HCT116 (cell line): ENCODE results near the gene CACNA2D3. TPM values are rescaled to one million over a fixed set of nuclear protein-coding genes. Genes with fewer than 3 reads are reported as not detected.

Source experiments
- ATAC-seq: fragments of 200-7000 bp; cut with Tn5 transposase; 2 replicates; pipeline ENCODE4 v1.9.1; 2020; ENCODE audit warnings: mild to moderate bottlenecking, moderate library complexity
- BruUV-seq: library from RNA; stranded (reverse); fragments of 400-500 nt; replicated peaks from 2 replicates; lab custom pipeline; 2021; lab: Mats Ljungman, UMichigan
- CTCF ChIA-PET: fragments of 300-600 bp; sonication (Branson Sonifier 250); formaldehyde crosslinking; loops from one replicate; lab custom pipeline; 2021; ENCODE audit warnings: antibody characterized with exemption; lab: Charles Lee
- POLR2A ChIA-PET: fragments of 300-600, 350-600 bp; sonication (Branson Sonifier 250); formaldehyde crosslinking; loops from one replicate; lab custom pipeline; 2021; ENCODE audit warnings: antibody characterized with exemption; lab: Charles Lee
- RAD21 ChIA-PET, 2 experiments: fragments of 300-600 bp; sonication (Branson Sonifier 250); formaldehyde crosslinking; loops; one replicate each; lab custom pipeline; 2023; ENCODE audit warnings: low total read pairs in 2 of 2; ENCODE audit not compliant: uncharacterized antibody in 2 of 2, unreplicated experiment in 2 of 2, low non-redundant PET in 1 of 2; lab: Charles Lee
- DNase-seq: peaks from one replicate; pipeline ENCODE4 v3.0.0-alpha.2; 2010; ENCODE audit warnings: low read depth, low spot score
- H2AFZ ChIP-seq: fragments of 200-600 bp; shearing (Covaris generic), sonication (generic); 2 replicates; pipeline ENCODE4 v1.6.1; 2017; ENCODE audit warnings: low read depth, mixed run types, mixed read lengths, antibody characterized with exemption, low read length; ENCODE audit not compliant: poor library complexity, severe bottlenecking
- H3K27ac ChIP-seq: 2 replicates; pipeline ENCODE4 v1.5.1; 2012; ENCODE audit warnings: low read depth, low read length
- H3K27me3 ChIP-seq: fragments of 200-600 bp; sonication (generic); 2 replicates; pipeline ENCODE4 v1.6.1; 2016; ENCODE audit warnings: mixed run types, low read length, mixed read lengths; ENCODE audit not compliant: insufficient read depth
- H3K36me3 ChIP-seq, 2 experiments: fragments of 200-500 bp in 1 of 2; fragments of 200-600 bp in 1 of 2; sonication (Bioruptor generic) in 1 of 2; sonication (generic) in 1 of 2; 2 replicates each; pipeline versions ENCODE4 v1.5.1 to v1.6.1; 2014 to 2016; ENCODE audit warnings: low read length in 2 of 2, inconsistent platforms in 1 of 2, mixed read lengths in 1 of 2, mixed run types in 1 of 2; ENCODE audit not compliant: insufficient read depth in 2 of 2, control insufficient read depth in 1 of 2
- H3K4me1 ChIP-seq, 2 experiments: fragments of 200-600 bp in 1 of 2; sonication (generic) in 1 of 2; 2 replicates each; pipeline versions ENCODE4 v1.5.1 to v1.6.1; 2012 to 2017; ENCODE audit warnings: low read length in 2 of 2, inconsistent platforms in 1 of 2, mild to moderate bottlenecking in 1 of 2, mixed read lengths in 1 of 2, mixed run types in 1 of 2, moderate library complexity in 1 of 2; ENCODE audit not compliant: insufficient read depth in 2 of 2, control insufficient read depth in 1 of 2
- H3K4me2 ChIP-seq: fragments of 200-600 bp; sonication (generic); 2 replicates; pipeline ENCODE4 v1.6.1; 2017; ENCODE audit warnings: mixed run types, low read length, mixed read lengths
- H3K4me3 ChIP-seq, 2 experiments: fragments of 200-600 bp in 1 of 2; sonication (generic) in 1 of 2; replicated peaks in 1 of 2; 2 replicates each; pipeline ENCODE4 v1.5.1; 2011 to 2016; ENCODE audit warnings: low read length in 2 of 2, control low read depth in 1 of 2, low read depth in 1 of 2, mild to moderate bottlenecking in 1 of 2, mixed read lengths in 1 of 2, mixed run types in 1 of 2
- H3K79me2 ChIP-seq: fragments of 200-600 bp; sonication (generic); 2 replicates; pipeline ENCODE4 v1.6.1; 2017; ENCODE audit warnings: mild to moderate bottlenecking, mixed run types, low read length, moderate library complexity, mixed read lengths; ENCODE audit not compliant: insufficient read depth
- H3K9ac ChIP-seq: fragments of 200-600 bp; sonication (generic); 2 replicates; pipeline ENCODE4 v1.6.1; 2016; ENCODE audit warnings: low read length, mixed read lengths
- H3K9me2 ChIP-seq: fragments of 200-600 bp; sonication (generic), shearing (Covaris generic); 2 replicates; pipeline ENCODE4 v1.6.1; 2017; ENCODE audit warnings: mixed run types, mild to moderate bottlenecking, moderate library complexity; ENCODE audit not compliant: insufficient read depth
- H3K9me3 ChIP-seq, 2 experiments: fragments of 200-500 bp in 1 of 2; fragments of 200-600 bp in 1 of 2; sonication (Bioruptor generic) in 1 of 2; sonication (generic) in 1 of 2; 2 replicates each; pipeline ENCODE4 v1.6.1; 2014 to 2017; ENCODE audit warnings: low read length in 2 of 2, mixed read lengths in 2 of 2, inconsistent platforms in 1 of 2, low read depth in 1 of 2, mild to moderate bottlenecking in 1 of 2, mixed run types in 1 of 2, moderate library complexity in 1 of 2; ENCODE audit not compliant: control insufficient read depth in 1 of 2, insufficient read depth in 1 of 2
- H4K20me1 ChIP-seq: fragments of 200-600 bp; sonication (generic), shearing (Covaris generic); 2 replicates; pipeline ENCODE4 v1.6.1; 2017; ENCODE audit warnings: mixed run types, mild to moderate bottlenecking, moderate library complexity; ENCODE audit not compliant: insufficient read depth
- ATF3 ChIP-seq: IDR thresholded peaks from 2 replicates; pipeline ENCODE4 v1.6.1; 2012
- CEBPB ChIP-seq: IDR thresholded peaks from 2 replicates; pipeline ENCODE4 v1.6.1; 2012; ENCODE audit warnings: low read depth
- EGR1 ChIP-seq: IDR thresholded peaks from 2 replicates; pipeline ENCODE4 v1.6.1; 2012; ENCODE audit warnings: low read depth
- FOSL1 ChIP-seq: IDR thresholded peaks from 2 replicates; pipeline ENCODE4 v1.6.1; 2012; ENCODE audit warnings: low read depth
- MAX ChIP-seq: IDR thresholded peaks from 2 replicates; pipeline ENCODE4 v1.6.1; 2012
- POLR2A ChIP-seq: IDR thresholded peaks from 2 replicates; pipeline ENCODE4 v1.7.0; 2011; ENCODE audit warnings: borderline replicate concordance; ENCODE audit not compliant: insufficient read depth, insufficient read length; ENCODE audit errors: extremely low read depth
- REST ChIP-seq: IDR thresholded peaks from 2 replicates; pipeline ENCODE4 v1.6.1; 2012; ENCODE audit warnings: low read depth
- SIN3A ChIP-seq: IDR thresholded peaks from 2 replicates; pipeline ENCODE4 v1.6.1; 2012; ENCODE audit warnings: low read depth
- SP1 ChIP-seq: IDR thresholded peaks from 2 replicates; pipeline ENCODE4 v1.6.1; 2012; ENCODE audit warnings: low read depth
- ZBTB33 ChIP-seq: IDR thresholded peaks from 2 replicates; pipeline ENCODE4 v1.6.1; 2011; ENCODE audit warnings: mild to moderate bottlenecking, low read length, moderate library complexity; ENCODE audit not compliant: insufficient replicate concordance; ENCODE audit errors: extremely low read depth
- ZFX ChIP-seq: fragments of 450-650 bp; IDR thresholded peaks from 2 replicates; pipeline ENCODE4 v1.6.1; 2017
- ZNF274 ChIP-seq: fragments of 200-500 bp; sonication (Bioruptor generic); IDR thresholded peaks from 2 replicates; pipeline ENCODE4 v1.6.1; 2014; ENCODE audit warnings: mild to moderate bottlenecking, low read depth, low read length, inconsistent platforms
- intact Hi-C: fragments of 100-400 bp; cut with micrococcal nuclease; formaldehyde crosslinking; loops from 2 replicates; pipeline ENCODE4 v1.10.0; 2022
- total RNA-seq: library from RNA; stranded (reverse); gene quantifications from one replicate; pipeline ENCODE4 v1.2.1, GENCODE V29; 2021; ENCODE audit not compliant: unreplicated experiment

Gene CACNA2D3
- total RNA-seq, 1 experiment from 2014 or later: 0.20 TPM

GRCh38 chr3:54916732-54917131, 794.4 kb downstream of the CACNA2D3 start (continued):
- TF ChIP-seq ZNF274: no peak
- TF ChIP-seq POLR2A: no peak
- TF ChIP-seq FOSL1: no peak
- TF ChIP-seq MAX: no peak
- no peak for TF ChIP-seq SIN3A

GRCh38 chr3:54917174-54917573, 794.8 kb downstream of the CACNA2D3 start:
- CTCF ChIA-PET: no interaction called here
- no peaks in the 10 kb centered on the region for H3K36me3 ChIP-seq
- H3K4me3 ChIP-seq: no peak overlapping the region
- H3K27ac ChIP-seq: no peak overlapping the region
- TF ChIP-seq REST (no peak), EGR1 (no peak), ATF3 (no peak), POLR2A (no peak), SP1 (no peak), SIN3A (no peak), ZNF274 (no peak), ZBTB33 (no peak), ZFX (no peak), FOSL1 (no peak), CEBPB (no peak)
- TF ChIP-seq, all 23 proteins: peak for 0
- H4K20me1 ChIP-seq: no peaks in the 10 kb centered on the region
- H3K27me3 ChIP-seq: no peaks in the 10 kb centered on the region
- no TSS peak for BruUV-seq
- H3K9me2 ChIP-seq: no peaks in the 10 kb centered on the region
- DNase-seq (no peak), ATAC-seq (no peak)
- intact Hi-C loops: no loop called here
- no peak overlapping the region for H2AFZ ChIP-seq
- no peaks in the 10 kb centered on the region for H3K4me1 ChIP-seq
- no peak overlapping the region for H3K9ac ChIP-seq
- H3K9me3 ChIP-seq: peaks cover 0 to 9% of the 10 kb centered on the region in 2 experiments; a peak in 1 of 4 replicates
- ChIA-PET RAD21 (no interaction called here), POLR2A (no interaction called here)
- no peaks in the 10 kb centered on the region for H3K79me2 ChIP-seq
- H3K4me2 ChIP-seq: no peak overlapping the region
